GM12878 (cell line): Measurements from ENCODE around the gene ENGASE. TPM values are rescaled to one million over a fixed set of nuclear protein-coding genes. Genes with fewer than 3 reads are reported as not detected.

Experiments
- ATAC-seq: fragments of 200-7000 bp; cut with Tn5 transposase; 3 replicates; pipeline ENCODE4 v1.9.1; 2020; ENCODE audit warnings: mild to moderate bottlenecking, moderate library complexity
- BruUV-seq: library from RNA; stranded (reverse); fragments of 400-500 nt; replicated peaks from 2 replicates; lab custom pipeline; 2021; lab: Mats Ljungman, UMichigan
- CTCF ChIA-PET: fragments of 300-600 bp; sonication (Branson Sonifier 250); formaldehyde crosslinking; extraction: SDS; loops from one replicate; lab custom pipeline; 2021; ENCODE audit warnings: inconsistent platforms; lab: Yijun Ruan, JAX
- POLR2A ChIA-PET: fragments of 350-600 bp; formaldehyde crosslinking; extraction: SDS; loops from one replicate; lab custom pipeline; 2021; ENCODE audit warnings: inconsistent platforms; lab: Charles Lee
- RAD21 ChIA-PET: fragments of 300-600 bp; sonication (Branson Sonifier 250); formaldehyde crosslinking; loops from one replicate; lab custom pipeline; 2023; ENCODE audit warnings: antibody characterized with exemption; ENCODE audit not compliant: unreplicated experiment; lab: Charles Lee
- SMC1A ChIA-PET: fragments of 300-600 bp; sonication (Branson Sonifier 250); formaldehyde crosslinking; loops from one replicate; lab custom pipeline; 2023; ENCODE audit not compliant: unreplicated experiment, uncharacterized antibody; lab: Charles Lee
- DNase-seq: peaks from one replicate; pipeline ENCODE4 v3.0.0-alpha.2; 2011; ENCODE audit warnings: low read depth, low spot score
- FAIRE-seq: peaks from 3 replicates; lab custom pipeline; 2011; peaks lifted over from hg19 to GRCh38; lab: Jason Lieb, UNC
- H2AFZ ChIP-seq: 2 replicates; pipeline ENCODE4 v1.6.0; 2011; ENCODE audit warnings: low read depth, low read length, control low read depth; ENCODE audit not compliant: control insufficient read depth
- H3K27ac ChIP-seq: 2 replicates; pipeline ENCODE4 v1.5.1; 2011; ENCODE audit warnings: control low read depth; ENCODE audit not compliant: control insufficient read depth, insufficient read depth
- H3K27me3 ChIP-seq, 2 experiments: replicated peaks in 1 of 2; 2 replicates each; pipeline versions ENCODE4 v1.6.0 to v1.6.1; 2011; ENCODE audit warnings: low read length in 1 of 2; ENCODE audit not compliant: control insufficient read depth in 2 of 2, insufficient read depth in 2 of 2
- H3K36me3 ChIP-seq, 2 experiments: 2 replicates each; pipeline ENCODE4 v1.5.1; 2011; ENCODE audit warnings: low read length in 1 of 2; ENCODE audit not compliant: control insufficient read depth in 2 of 2, insufficient read depth in 2 of 2
- H3K4me1 ChIP-seq: 2 replicates; pipeline ENCODE4 v1.6.1; 2011; ENCODE audit warnings: mild to moderate bottlenecking, low read length, moderate library complexity, mixed read lengths; ENCODE audit not compliant: control insufficient read depth, insufficient read depth
- H3K4me2 ChIP-seq: 2 replicates; pipeline ENCODE4 v1.6.0; 2011; ENCODE audit warnings: control low read depth; ENCODE audit not compliant: control insufficient read depth, insufficient read depth
- H3K4me3 ChIP-seq: fragments of 200-600 bp; sonication (generic); 2 replicates; pipeline ENCODE4 v1.5.1; 2016
- H3K79me2 ChIP-seq: 2 replicates; pipeline ENCODE4 v1.6.0; 2011; ENCODE audit warnings: low read length; ENCODE audit not compliant: control insufficient read depth, insufficient read depth
- H3K9ac ChIP-seq: 2 replicates; pipeline ENCODE4 v1.8.0; 2011; ENCODE audit warnings: low read length, control low read depth, mixed read lengths; ENCODE audit not compliant: control insufficient read depth, insufficient read depth
- H3K9me3 ChIP-seq: replicated peaks from 3 replicates; pipeline ENCODE4 v1.5.1; 2011; ENCODE audit warnings: mild to moderate bottlenecking, low read length; ENCODE audit not compliant: control insufficient read depth, insufficient read depth
- H4K20me1 ChIP-seq: 2 replicates; pipeline ENCODE4 v1.6.0; 2011; ENCODE audit not compliant: control insufficient read depth, insufficient read depth
- CHD2 ChIP-seq: IDR thresholded peaks from 2 replicates; pipeline ENCODE4 v1.6.1; 2011; ENCODE audit warnings: low read depth, low read length, improper control_type of control experiment, borderline replicate concordance
- CHD4 ChIP-seq: fragments of 200-600 bp; sonication (generic); IDR thresholded peaks from 2 replicates; pipeline ENCODE4 v1.6.1; 2016; ENCODE audit warnings: mild to moderate bottlenecking
- CUX1 ChIP-seq: IDR thresholded peaks from 2 replicates; pipeline ENCODE4 v1.6.1; 2012; ENCODE audit warnings: improper control_type of control experiment, low read depth, low read length; ENCODE audit not compliant: insufficient replicate concordance
- ETV6 ChIP-seq, 2 experiments: fragments of 450-650 bp in 1 of 2; IDR thresholded peaks in 1 of 2; conservative IDR thresholded peaks in 1 of 2; 2 replicates each; pipeline ENCODE4 v1.6.1; 2014; ENCODE audit warnings: antibody characterized with exemption in 1 of 2, borderline replicate concordance in 1 of 2, low read depth in 1 of 2, mild to moderate bottlenecking in 1 of 2, moderate library complexity in 1 of 2
- NFYB ChIP-seq: IDR thresholded peaks from 2 replicates; pipeline ENCODE4 v1.6.1; 2011; ENCODE audit warnings: low read depth, mild to moderate bottlenecking, low read length, improper control_type of control experiment, moderate library complexity; ENCODE audit not compliant: insufficient read depth
- POLR2A ChIP-seq: IDR thresholded peaks from 2 replicates; pipeline ENCODE4 v1.6.1; 2011; ENCODE audit warnings: low read depth, mild to moderate bottlenecking, low read length
- PRDM15 ChIP-seq: fragments of 450-650 bp; formaldehyde crosslinking; IDR thresholded peaks from 2 replicates; pipeline ENCODE4 v1.4.0; 2020; ENCODE audit warnings: mild to moderate bottlenecking, moderate library complexity
- TAF1 ChIP-seq: IDR thresholded peaks from 2 replicates; pipeline ENCODE4 v1.6.1; 2011; ENCODE audit warnings: mild to moderate bottlenecking, low read depth, low read length, borderline replicate concordance
- ZBED1 ChIP-seq: IDR thresholded peaks from 2 replicates; pipeline ENCODE4 v1.6.1; 2016; ENCODE audit warnings: borderline replicate concordance
- ZBTB11 ChIP-seq: fragments of 450-650 bp; formaldehyde crosslinking; IDR thresholded peaks from 2 replicates; pipeline ENCODE4 v1.5.0; 2022; ENCODE audit warnings: mild to moderate bottlenecking, missing genetic modification characterization
- ZNF217 ChIP-seq: fragments of 450-650 bp; IDR thresholded peaks from 2 replicates; pipeline ENCODE4 v1.6.1; 2017; ENCODE audit warnings: antibody characterized with exemption, mild to moderate bottlenecking
- WGBS: methylation state at CpG from one replicate; pipeline ENCODE4 v1.1.6; 2016; ENCODE audit warnings: low lambda C conversion rate; ENCODE audit not compliant: insufficient replicate concordance, insufficient coverage; ENCODE audit errors: missing lambda C conversion rate; 5-methylcytosine and 5-hydroxymethylcytosine counted together
- in situ Hi-C: fragments of 300-500 bp; cut with MboI; formaldehyde crosslinking; loops from 9 replicates; pipeline ENCODE4 v1.14.3; 2018; ENCODE audit warnings: mixed read lengths
- intact Hi-C: fragments of 100-400 bp; cut with micrococcal nuclease; formaldehyde crosslinking; loops from one replicate; pipeline ENCODE4 v1.14.2; 2022; ENCODE audit not compliant: unreplicated experiment
- polyA plus RNA-seq, 11 experiments: library from polyadenylated mRNA; depleted of rRNA in 4 of 11; unstranded in 6 of 11; stranded (reverse) in 5 of 11; fragments of >200 nt; fragmentation: Nextera tagmentation in 4 of 11; fragmentation: Illumina TruSeq in 1 of 11; extraction: Ambion mirVana in 4 of 11; extraction: Trizol in 1 of 11; gene quantifications; 1 replicate in 1 of 11; 2 replicates in 10 of 11; pipeline versions ENCODE4 v1.2.1 to v1.2.3, GENCODE V29; 2011 to 2016; ENCODE audit warnings: inconsistent platforms in 2 of 11, missing spikeins in 2 of 11, low read depth in 1 of 11
- total RNA-seq, 4 experiments: library from RNA; depleted of rRNA in 3 of 4; stranded (reverse); fragments of >200 nt in 3 of 4; fragmentation: Illumina TruSeq in 1 of 4; extraction: Trizol in 1 of 4; gene quantifications; 2 replicates each; pipeline versions ENCODE4 v1.2.1 to v1.2.3, GENCODE V29; 2013 to 2021

The ENGASE gene
- total and polyA plus RNA-seq, 10 of the 15 experiments (the other 5 are each of a cell fraction or from before 2014, with no cell fraction given), result 0.18 to 28.9 (median 10.5) TPM

- no peak for FAIRE-seq
- H3K9ac ChIP-seq, result no peak overlapping the region
- CTCF ChIA-PET, result no interaction called here
- TF ChIP-seq ZNF217 (no peak), POLR2A (no peak), ZBTB11 (CRISPR knock-in tag) (no peak), CHD4 (no peak), PRDM15 (CRISPR knock-in tag) (no peak), NFYB (no peak), ZBED1 (no peak), ETV6 (conservative IDR thresholded peaks at IDR 0.05 in 1 of 2, IDR thresholded peaks at IDR 0.05 in 1 of 2; ENCODE audit: borderline replicate concordance in 1 of 2, low read depth in 1 of 2) (no peak), CHD2 (no peak), TAF1 (no peak), CUX1 (no peak)
Measured at GRCh38 chr17:79132271-79133064, 57.8 kb downstream of the ENGASE start.

More at GRCh38 chr17:79132271-79133064, 57.8 kb downstream of the ENGASE start:
- 38% methylated on average over 36 of the region's 36 CpGs for WGBS
- Histone ChIP-seq H3K27me3 (peaks cover 0 to 4% of the 10 kb centered on the region in 2 experiments; a peak in 1 of 4 replicates), H3K9me3 (no peaks in the 10 kb centered on the region), H2AFZ (no peak overlapping the region), H3K36me3 (no peaks in the 10 kb centered on the region), H3K4me3 (no peak overlapping the region), H3K4me1 (no peaks in the 10 kb centered on the region), H4K20me1 (no peaks in the 10 kb centered on the region), H3K4me2 (no peak overlapping the region), H3K79me2 (no peaks in the 10 kb centered on the region), H3K27ac (no peak overlapping the region)
- ChIA-PET SMC1A (no interaction called here), RAD21 (no interaction called here), POLR2A (no interaction called here)
- DNase-seq (no peak), ATAC-seq (no peak)
- intact Hi-C loops (no loop called here), in situ Hi-C loops (no loop called here)
- no TSS peak for BruUV-seq
